HEK293T (cell line): Measurements from ENCODE around the gene ZCCHC9.

Experiments
- LEF1 ChIP-seq: fragments of 450-650 bp; IDR thresholded peaks from 2 replicates; pipeline ENCODE4 v1.6.1; 2017; ENCODE audit warnings: mild to moderate bottlenecking, borderline replicate concordance
- SUZ12 ChIP-seq: fragments of 450-650 bp; IDR thresholded peaks from 2 replicates; pipeline ENCODE4 v1.6.1; 2016; ENCODE audit warnings: mild to moderate bottlenecking
- TARDBP ChIP-seq: fragments of 450-650 bp; IDR thresholded peaks from 2 replicates; pipeline ENCODE4 v1.6.1; 2016

DNA sequence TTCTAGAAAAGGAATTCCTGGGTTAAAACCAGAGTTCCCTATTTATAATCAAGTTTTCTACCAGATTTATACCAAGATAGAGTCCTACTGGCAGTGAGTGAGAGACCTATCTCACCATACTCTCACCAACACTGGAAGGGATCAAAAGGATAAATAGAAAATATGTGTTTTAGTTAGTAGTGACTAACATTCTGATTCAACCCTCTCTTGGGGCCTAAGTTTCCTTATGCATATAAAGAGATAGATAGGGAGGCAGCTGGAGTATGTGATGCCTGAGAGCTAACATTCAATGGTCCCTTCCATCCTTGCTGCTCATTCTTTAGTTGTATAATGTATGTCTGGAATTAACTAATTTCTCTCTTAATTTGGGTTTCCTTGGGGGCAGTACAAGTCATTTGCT, 36.3 kb upstream of the ZCCHC9 start:
- no peak for TF ChIP-seq SUZ12
- no peak for TF ChIP-seq LEF1
- no peak for TF ChIP-seq TARDBP
